ENCODE measurements around the gene WDFY3.

The WDFY3 gene

DNA sequence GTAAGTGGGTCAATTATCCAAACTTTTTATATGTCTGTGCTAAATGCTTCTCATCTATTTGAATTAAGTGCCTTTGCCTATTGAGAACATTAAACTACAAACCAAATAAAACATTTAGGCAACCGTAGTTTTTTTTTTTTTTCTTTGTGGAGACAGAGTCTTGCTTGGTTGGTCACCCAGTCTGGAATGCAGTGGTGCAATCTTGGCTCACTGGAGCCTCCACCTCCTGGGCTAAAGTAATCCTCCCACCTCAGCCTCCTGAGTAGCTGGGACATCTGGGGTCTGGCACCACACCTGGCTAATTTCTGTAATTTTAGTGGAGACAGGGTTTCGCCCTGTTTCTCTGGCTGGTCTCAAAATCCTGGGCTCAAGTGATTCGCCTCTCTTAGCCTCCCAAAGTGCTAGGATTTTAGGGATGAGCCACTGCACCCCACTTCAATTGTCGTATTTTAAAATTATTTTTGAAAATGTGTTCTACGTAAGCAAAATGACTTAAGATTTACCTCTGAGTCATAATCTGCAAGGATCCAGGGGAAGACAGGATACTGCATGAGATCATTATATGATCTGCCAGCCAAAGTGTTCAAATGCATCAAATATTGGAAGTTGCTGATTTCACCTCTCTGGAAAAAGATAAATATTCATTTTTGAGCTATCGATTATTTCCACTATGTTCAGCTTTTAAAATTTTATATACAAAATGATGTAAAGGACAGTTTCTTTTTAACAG lies 257.9 kb downstream of the WDFY3 start:
- Histone ChIP-seq H3K4me1 (ENCODE audit: low read length) (peaks cover 11% of the 10 kb centered on the region), H4K20me1 (ENCODE audit: insufficient read depth, low read length) (no peaks in the 10 kb centered on the region), H2AFZ (ENCODE audit: low read depth, low read length) (no peak overlapping the region), H3K36me3 (replicated peaks; ENCODE audit: low read depth, low read length) (no peaks in the 10 kb centered on the region), H3K27me3 (ENCODE audit: low read depth, low read length) (peaks cover 3% of the 10 kb centered on the region), H3K4me3 (ENCODE audit: low read length) (no peak overlapping the region), H3K4me2 (ENCODE audit: low read length) (no peak overlapping the region), H3K9me3 (ENCODE audit: insufficient read depth, low read length) (no peaks in the 10 kb centered on the region), H3K79me2 (ENCODE audit: low read length) (no peaks in the 10 kb centered on the region), H3K9ac (ENCODE audit: low read length) (no peak overlapping the region), H3K27ac (ENCODE audit: low read length) (no peak overlapping the region)
- TF ChIP-seq, protein P1, sequence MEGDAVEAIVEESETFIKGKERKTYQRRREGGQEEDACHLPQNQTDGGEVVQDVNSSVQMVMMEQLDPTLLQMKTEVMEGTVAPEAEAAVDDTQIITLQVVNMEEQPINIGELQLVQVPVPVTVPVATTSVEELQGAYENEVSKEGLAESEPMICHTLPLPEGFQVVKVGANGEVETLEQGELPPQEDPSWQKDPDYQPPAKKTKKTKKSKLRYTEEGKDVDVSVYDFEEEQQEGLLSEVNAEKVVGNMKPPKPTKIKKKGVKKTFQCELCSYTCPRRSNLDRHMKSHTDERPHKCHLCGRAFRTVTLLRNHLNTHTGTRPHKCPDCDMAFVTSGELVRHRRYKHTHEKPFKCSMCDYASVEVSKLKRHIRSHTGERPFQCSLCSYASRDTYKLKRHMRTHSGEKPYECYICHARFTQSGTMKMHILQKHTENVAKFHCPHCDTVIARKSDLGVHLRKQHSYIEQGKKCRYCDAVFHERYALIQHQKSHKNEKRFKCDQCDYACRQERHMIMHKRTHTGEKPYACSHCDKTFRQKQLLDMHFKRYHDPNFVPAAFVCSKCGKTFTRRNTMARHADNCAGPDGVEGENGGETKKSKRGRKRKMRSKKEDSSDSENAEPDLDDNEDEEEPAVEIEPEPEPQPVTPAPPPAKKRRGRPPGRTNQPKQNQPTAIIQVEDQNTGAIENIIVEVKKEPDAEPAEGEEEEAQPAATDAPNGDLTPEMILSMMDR (IDR thresholded peaks at IDR 0.05; ENCODE audit: low read depth, low read length) = no peak
- no peak for TF ChIP-seq EZH2phosphoT487 (IDR thresholded peaks at IDR 0.05; ENCODE audit: low read depth)

DNA sequence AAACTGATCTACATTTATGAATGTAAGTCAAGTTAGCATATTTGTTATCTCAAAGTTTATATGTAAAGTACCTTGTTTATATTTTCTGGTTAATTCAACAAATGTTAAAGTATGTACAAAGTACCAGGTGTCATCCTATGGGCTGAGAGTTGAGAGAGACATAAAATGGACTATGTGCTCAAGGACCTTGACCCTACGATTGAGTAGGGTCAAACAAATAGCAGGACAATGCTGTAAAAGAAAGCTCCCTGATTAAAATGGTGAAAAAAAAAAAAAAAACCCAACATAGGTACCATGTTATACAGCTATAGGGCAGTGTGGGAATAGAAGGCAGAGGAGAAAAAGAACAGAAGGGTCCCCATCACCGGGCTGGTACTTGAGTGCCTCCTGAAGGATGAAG lies 260.2 kb downstream of the WDFY3 start:
- peaks cover 5% of the 10 kb centered on the region for H3K4me1 ChIP-seq (ENCODE audit: low read length)
- no peaks in the 10 kb centered on the region for H3K79me2 ChIP-seq (ENCODE audit: low read length)
- H3K4me2 ChIP-seq (ENCODE audit: low read length) = no peak overlapping the region
- H3K27me3 ChIP-seq (ENCODE audit: low read depth, low read length) = peaks cover 14% of the 10 kb centered on the region
- H2AFZ ChIP-seq (ENCODE audit: low read depth, low read length) = no peak overlapping the region
- TF ChIP-seq, protein P1 (IDR thresholded peaks at IDR 0.05; ENCODE audit: low read depth, low read length) = no peak
- TF ChIP-seq EZH2phosphoT487 (IDR thresholded peaks at IDR 0.05; ENCODE audit: low read depth) = no peak
- H3K4me3 ChIP-seq (ENCODE audit: low read length) = no peak overlapping the region
- H3K9ac ChIP-seq (ENCODE audit: low read length) = no peak overlapping the region
- H4K20me1 ChIP-seq (ENCODE audit: insufficient read depth, low read length) = no peaks in the 10 kb centered on the region
- no peak overlapping the region for H3K27ac ChIP-seq (ENCODE audit: low read length)
- no peaks in the 10 kb centered on the region for H3K36me3 ChIP-seq (replicated peaks; ENCODE audit: low read depth, low read length)
- no peaks in the 10 kb centered on the region for H3K9me3 ChIP-seq (ENCODE audit: insufficient read depth, low read length)

DNA sequence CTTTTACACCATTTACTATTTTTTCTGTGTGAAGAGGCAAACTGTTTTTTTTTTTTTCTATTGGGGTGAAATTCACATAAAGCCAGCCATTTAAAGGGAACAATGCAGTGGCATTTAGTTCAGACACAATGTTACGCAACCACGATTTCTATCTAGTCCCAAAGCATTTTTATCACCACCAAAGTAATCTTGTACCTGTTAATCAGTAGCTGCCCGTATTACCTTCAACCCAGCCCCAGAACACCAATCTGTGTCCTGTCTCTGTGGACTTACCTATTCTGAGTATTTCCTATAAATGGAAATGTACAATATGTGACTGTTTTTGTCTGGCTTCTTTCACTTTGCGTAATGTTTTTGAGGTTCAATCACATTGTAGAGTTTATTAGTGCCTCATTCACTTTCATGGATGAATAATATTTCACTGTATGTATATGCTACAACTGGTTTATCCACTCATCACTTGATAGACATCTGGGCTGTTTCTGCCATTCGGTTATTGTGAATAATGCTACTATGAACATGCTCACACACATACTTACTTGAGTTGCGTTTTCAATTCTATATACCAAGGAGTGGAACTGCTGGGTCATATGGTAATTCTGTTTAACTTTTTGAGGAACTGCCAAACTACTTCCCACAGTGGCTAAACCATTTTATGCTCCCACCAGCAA lies 267.4 kb downstream of the WDFY3 start:
- Histone ChIP-seq H3K36me3 (replicated peaks; ENCODE audit: low read depth, low read length) (no peaks in the 10 kb centered on the region), H3K4me1 (ENCODE audit: low read length) (peaks cover 36% of the 10 kb centered on the region), H3K9ac (ENCODE audit: low read length) (no peak overlapping the region; the same call in 1 of the 2 replicates), H3K9me3 (ENCODE audit: insufficient read depth, low read length) (no peaks in the 10 kb centered on the region), H2AFZ (ENCODE audit: low read depth, low read length) (no peak overlapping the region), H3K79me2 (ENCODE audit: low read length) (no peaks in the 10 kb centered on the region), H4K20me1 (ENCODE audit: insufficient read depth, low read length) (no peaks in the 10 kb centered on the region), H3K4me2 (ENCODE audit: low read length) (peak overlapping the region; percentile 87), H3K27ac (ENCODE audit: low read length) (peak overlapping the region; percentile 57), H3K27me3 (ENCODE audit: low read depth, low read length) (peaks cover 17% of the 10 kb centered on the region), H3K4me3 (ENCODE audit: low read length) (peak overlapping the region; percentile 52)
- TF ChIP-seq EZH2phosphoT487 (IDR thresholded peaks at IDR 0.05; ENCODE audit: low read depth) = no peak
- TF ChIP-seq, protein P1 (IDR thresholded peaks at IDR 0.05; ENCODE audit: low read depth, low read length) = no peak

DNA sequence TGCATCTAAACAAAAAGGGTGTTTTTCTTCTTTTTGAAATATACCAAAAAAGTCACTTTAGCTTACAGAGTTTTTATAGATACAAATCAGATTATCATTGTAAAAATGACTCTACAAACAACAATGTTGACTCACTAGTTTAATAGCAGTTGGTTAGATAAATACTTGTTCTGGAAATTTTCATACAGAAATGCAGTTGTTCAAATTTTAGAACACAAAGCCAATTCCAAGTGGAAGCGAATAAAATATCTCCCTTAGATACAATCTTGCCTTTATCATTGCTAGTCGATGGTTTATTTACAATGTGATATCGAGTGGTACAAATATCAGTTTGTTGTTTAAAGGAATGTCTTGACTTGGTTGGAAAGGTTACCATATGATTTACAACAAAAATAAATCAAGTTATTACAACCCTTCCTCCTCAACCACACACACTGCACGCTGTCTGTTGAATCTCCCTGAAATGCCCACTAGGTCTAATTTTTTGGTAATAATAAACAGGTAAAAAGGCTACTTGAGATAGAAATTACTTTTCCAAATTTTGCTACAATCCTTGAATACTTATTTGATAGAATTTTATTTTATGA lies 268.8 kb downstream of the WDFY3 start:
- no peak overlapping the region for H3K4me2 ChIP-seq (ENCODE audit: low read length)

More for the DNA sequence above, 268.8 kb downstream of the WDFY3 start:
- Histone ChIP-seq H4K20me1 (ENCODE audit: insufficient read depth, low read length) (no peaks in the 10 kb centered on the region), H3K4me3 (ENCODE audit: low read length) (no peak overlapping the region), H3K36me3 (replicated peaks; ENCODE audit: low read depth, low read length) (no peaks in the 10 kb centered on the region), H3K27ac (ENCODE audit: low read length) (no peak overlapping the region), H3K4me1 (ENCODE audit: low read length) (peaks cover 36% of the 10 kb centered on the region), H3K27me3 (ENCODE audit: low read depth, low read length) (peaks cover 8% of the 10 kb centered on the region), H3K9ac (ENCODE audit: low read length) (no peak overlapping the region), H2AFZ (ENCODE audit: low read depth, low read length) (no peak overlapping the region), H3K9me3 (ENCODE audit: insufficient read depth, low read length) (no peaks in the 10 kb centered on the region), H3K79me2 (ENCODE audit: low read length) (no peaks in the 10 kb centered on the region)
- TF ChIP-seq, protein P1 (IDR thresholded peaks at IDR 0.05; ENCODE audit: low read depth, low read length) = no peak
- TF ChIP-seq EZH2phosphoT487 (IDR thresholded peaks at IDR 0.05; ENCODE audit: low read depth) = no peak

Data from OCI-LY3 (cell line).